Fibroblast of gingiva (primary cell): ENCODE results near the gene CISD1.

Experiments used
- DNase-seq: peaks from one replicate; pipeline ENCODE4 v3.0.0-alpha.2; 2011; ENCODE audit warnings: low read depth

The CISD1 gene

GRCh38 chr10:58311026-58311425 is 42.1 kb downstream of the CISD1 start:
- DNase-seq: no peak

DNA sequence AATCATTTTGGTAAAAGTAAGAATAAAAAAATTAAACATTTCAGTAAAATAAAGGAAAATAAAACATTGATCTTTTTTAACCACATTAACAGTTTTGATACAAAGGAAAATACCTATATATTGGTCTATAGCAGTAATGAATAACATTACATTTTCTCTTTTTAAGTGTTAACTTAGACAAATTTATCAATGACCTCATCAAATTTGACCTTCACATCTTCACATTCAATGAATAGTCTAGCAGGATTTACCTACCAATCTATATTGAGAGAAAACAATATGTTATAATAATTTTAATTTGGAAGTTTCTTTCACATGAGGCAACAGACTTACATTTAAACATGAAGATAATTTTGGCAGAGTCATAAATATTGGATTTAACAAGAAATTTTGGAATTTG is 47.9 kb downstream of the CISD1 start:
- DNase-seq: no peak

DNA sequence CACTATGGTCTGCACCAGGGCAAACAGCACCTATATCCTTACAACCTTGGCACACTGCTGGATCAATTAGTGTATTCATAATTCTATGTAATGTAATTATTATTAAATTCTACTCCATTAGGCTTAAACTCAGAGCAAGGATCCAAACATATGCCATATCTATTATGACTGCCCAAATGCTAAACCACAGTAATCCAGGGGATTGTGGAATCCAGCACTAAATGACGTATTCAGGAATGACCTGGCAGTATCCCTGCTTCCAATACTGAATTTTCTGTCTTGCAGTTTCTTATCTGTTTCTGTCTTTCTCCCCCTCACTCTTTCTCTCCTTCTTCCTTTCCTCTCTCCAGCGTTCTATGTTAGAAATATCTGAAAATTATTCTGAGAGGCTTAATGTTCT is 49.4 kb downstream of the CISD1 start:
- DNase-seq: no peak

- no peak for DNase-seq
These were observed 50.6 kb downstream of the CISD1 start for GRCh38 chr10:58319599-58319998.

DNA sequence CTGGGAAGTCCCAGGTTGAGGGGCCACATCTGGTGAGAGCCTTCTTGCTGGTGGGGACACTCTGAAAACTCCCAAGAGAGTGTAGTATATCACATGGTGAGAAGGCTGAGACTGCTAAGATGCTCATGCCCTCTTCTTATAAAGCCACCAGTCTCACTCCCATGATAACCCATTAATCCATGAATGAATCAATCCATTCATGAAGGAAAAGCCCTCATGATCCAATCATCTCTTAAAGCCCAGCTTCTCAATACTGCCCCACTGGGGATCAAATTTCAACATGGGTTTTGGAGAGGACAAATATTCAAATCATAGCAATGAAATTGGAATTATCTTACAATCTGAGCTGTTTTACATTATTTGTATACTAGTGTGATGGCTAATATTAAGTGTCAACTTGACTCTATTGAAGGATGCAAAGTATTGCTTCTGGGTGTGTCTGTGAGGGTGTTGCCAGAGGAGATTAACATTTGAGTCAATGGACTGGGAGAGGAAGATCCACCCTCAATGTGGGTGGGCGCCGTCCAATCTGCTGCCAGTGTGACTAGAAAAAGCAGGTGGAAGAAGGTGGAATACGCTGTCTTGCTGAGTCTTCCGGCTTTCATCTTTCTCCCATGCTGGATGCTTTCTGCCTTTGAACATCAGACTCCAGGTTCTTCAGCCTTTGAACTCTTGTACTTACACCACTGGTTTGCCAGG is 51.5 kb downstream of the CISD1 start:
- no peak for DNase-seq

DNA sequence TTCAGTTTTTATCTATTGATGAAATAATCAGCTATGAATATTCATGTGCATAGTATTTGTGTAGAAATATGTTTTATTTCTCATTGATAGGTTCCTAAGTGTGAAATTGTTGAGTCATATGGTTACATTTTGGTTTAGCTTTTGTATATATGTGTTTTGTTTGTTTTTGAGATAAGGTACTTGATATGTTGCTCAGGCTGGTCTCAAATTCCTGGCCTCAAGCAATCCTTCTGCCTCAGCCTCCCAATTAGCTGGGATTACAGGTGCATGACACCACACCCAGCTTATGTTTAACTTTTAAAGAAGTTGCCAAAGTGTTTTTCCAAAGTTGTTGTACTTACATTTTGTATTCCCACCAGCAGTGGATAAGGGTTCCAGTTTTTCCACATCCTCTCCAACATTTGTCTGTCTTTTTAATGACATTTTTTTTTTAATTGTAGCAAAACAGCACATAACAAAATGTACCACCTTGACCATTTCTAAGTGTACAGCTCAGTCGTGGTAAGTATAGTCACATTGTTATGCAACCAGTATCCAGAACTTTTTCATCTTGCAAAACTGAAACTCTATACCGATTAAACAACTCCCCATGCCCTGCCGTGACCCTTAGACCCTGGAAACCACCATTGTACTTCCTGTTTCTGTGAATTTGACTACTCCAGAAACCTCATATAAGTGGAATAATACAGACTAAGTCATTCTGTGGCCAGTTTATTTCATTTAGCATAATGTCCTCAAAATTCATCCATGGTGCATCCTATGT is 53.3 kb downstream of the CISD1 start:
- DNase-seq: peak; percentile 33

GRCh38 chr10:58322835-58323209 is 53.9 kb downstream of the CISD1 start:
- DNase-seq: no peak

- peak; percentile 43 for DNase-seq
These were observed 58.0 kb downstream of the CISD1 start for GRCh38 chr10:58326967-58327381.

GRCh38 chr10:58328233-58328632 is 59.3 kb downstream of the CISD1 start:
- no peak for DNase-seq

- no peak for DNase-seq
These were observed 61.5 kb downstream of the CISD1 start for GRCh38 chr10:58330431-58330830.

DNA sequence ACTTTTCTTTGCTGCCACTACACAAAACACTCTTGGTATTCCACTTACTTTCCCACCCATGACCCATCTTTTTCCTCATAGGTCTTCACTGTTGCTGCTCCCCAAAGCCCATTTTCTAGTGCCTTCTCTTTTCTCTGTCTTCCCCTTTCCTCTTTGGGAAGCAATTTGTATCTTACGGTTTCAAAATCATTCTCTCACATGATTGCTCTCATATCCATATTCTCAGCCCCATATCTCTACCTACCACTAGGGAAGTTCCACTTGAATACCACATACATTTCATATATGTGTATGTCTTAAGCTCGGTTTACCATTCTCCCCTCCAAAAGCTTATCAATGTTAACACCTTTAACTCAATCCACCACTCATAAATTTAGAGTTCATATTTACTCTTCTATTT is 62.7 kb downstream of the CISD1 start:
- no peak for DNase-seq

DNA sequence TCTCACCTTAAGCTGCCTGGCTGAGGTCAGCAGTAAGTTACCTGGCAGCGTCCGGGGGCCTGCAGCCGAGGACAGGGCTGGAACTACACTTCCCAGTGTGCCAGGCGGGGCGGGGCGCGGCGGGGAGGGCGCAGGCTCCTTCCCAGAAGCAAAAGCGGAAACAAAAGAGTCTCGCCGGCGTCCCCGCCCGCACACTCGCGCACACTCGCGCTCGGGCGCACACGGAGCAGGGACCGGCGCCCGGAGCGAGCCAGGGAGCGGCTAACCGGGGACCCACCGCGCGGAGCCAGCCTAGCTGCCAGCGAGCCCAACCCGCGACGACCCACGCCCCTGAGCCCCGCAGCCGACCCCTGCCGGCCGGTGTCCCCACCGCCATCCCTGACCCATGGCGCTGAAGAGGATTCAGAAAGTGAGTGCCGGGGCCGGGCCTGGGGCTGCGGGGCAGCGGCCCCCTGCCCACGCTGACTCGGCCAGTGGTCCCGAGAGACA is 65.9 kb downstream of the CISD1 start, which contains the start of gene UBE2D1:
Gene UBE2D1, plus strand, starts transcription at position 190 of the 489 bp plus-strand sequence. Its CDS starts 196 bp downstream, at position 386.
- DNase-seq: peak; percentile 72

GRCh38 chr10:58335306-58336005 is 66.5 kb downstream of the CISD1 start:
- DNase-seq: peak; percentile 12

DNA sequence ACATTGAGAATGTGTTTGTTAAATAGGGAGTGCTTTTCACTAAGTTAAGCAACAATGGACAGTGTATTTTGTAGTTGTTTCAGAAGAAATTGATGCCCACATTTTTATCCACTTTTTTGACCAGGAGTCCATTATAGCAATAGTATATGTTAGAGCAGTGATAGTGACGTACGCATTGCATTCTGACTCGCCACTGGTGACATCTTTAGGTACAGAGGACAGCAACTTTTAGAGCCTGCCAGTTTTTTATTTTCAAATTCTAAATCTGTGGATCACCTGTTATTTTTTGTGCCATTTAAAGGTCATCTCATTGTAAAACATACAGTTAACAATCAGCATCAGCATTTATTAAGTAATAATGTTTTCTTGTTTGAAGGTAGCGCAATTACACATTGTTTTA is 67.3 kb downstream of the CISD1 start:
- no peak for DNase-seq
